Measurements from ENCODE around the gene CEP128.

The CEP128 gene

GRCh38 chr14:80868260-80868659, 73.3 kb downstream of the CEP128 start:
- no peak for DNase-seq

DNA sequence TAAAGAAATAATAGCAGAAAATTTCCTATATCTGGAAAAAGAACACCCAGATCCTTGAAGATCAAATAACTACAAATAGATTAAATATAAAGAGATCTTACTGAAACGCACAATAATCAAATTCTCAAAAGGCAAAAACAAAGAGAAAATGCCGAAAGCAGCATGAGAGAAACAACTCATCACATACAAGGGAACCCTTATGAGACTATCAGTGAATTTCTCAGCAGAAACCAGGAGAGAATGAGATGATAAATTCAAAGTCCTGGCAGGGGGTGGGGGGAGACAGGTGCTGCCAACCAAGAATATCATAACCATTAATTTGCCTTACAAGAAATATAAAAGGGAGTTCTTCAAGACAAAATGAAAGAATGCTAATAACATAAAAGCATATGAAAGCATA, 73.7 kb downstream of the CEP128 start:
- no peak for DNase-seq

DNA sequence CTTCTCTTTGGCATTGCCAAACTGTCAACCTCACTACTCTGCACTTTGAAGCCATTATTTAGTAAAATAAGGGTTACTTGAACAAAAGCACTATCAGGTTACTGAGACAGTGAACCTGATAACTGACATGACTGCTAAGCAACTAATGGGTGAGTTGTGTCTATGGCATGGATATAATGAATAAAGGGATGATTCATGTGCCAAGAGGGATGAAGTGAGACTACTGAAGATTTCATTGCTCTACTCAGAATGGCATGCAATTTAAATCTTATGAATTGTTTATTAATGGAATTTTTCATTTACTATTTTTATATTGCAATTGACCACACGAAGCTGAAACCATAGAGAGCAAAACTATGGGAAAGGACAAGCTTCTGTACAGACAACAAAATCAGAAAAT, 74.4 kb downstream of the CEP128 start:
- DNase-seq = no peak

DNA sequence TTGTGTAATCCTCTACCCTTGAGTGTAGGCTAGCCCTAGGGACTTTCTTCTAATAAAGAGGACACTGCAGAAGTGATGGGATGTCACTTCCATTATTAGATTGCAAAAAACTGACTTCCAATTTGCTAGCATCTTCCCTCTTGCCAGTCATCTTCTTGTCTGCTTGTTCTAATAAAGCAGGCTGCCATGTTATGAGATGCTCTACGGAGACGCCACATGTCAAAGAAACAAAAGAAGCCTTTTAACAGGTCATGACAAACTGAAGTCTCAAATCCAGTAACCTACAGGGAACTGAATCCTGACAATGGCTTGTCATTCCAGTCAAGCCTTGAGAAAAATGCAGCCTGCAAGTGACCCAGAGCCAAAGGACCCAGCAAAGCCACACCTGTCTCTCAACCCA, 76.0 kb downstream of the CEP128 start:
- DNase-seq = no peak

DNA sequence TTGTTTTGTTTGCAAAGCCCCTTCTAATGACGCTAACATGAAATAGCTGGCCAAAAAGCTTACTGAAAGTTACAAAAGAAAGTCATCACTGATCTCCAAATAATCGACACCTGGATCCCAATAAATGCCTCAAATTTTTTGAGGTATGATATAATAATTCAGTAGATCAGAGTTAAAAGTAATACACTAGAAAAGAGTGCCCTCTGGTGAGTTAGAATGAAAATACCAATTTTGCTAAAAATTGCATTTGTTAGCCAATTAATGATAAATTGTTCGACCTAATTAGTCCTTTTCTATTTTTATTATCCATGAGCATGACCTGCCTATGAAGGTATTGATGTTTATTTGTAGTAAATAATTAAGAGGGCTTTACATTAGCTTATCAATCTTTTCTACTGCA, 78.6 kb downstream of the CEP128 start:
- DNase-seq = no peak

- DNase-seq = no peak
Observed at GRCh38 chr14:80862541-80862940, 79.0 kb downstream of the CEP128 start.

GRCh38 chr14:80850197-80850814, 91.2 kb downstream of the CEP128 start:
- DNase-seq = peak in 1 of 2 experiments; percentile 5

DNA sequence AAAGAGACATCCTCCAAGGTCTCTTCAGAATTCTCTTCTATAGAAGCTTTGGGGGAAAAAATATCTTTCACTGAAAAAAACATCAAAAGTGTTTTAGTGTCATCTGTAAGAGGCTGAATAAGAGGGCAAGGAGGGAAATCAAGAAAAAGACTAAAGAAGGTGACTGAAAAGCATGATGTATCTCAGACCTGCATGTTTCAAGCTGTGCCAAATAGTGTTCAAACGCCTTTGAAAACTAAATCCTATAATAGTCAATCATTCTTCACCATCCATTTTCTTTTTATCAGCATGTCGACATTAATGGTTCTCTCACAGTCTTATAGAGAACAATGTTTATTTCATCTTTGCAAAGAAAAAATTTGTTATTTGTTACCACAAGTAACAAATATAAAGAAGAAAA, 94.5 kb downstream of the CEP128 start:
- DNase-seq = no peak

DNA sequence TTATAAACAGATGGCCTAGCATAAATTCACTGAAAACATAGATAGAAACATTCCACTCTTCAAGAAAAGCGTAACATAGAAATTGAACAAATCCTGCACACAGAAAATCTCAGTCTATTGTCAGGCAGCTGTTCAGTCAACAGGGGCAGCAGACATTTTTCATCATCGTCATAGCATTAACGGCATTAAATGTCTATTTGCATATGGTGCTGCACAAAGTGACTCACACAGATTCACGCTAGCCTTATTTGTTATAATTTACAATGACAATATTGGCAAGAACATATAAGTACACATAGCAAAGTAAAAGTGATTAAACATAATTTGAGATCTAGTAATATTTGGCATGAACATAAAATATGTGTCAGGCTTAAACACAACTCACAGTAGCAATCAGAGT, 95.7 kb downstream of the CEP128 start:
- DNase-seq = no peak

DNA sequence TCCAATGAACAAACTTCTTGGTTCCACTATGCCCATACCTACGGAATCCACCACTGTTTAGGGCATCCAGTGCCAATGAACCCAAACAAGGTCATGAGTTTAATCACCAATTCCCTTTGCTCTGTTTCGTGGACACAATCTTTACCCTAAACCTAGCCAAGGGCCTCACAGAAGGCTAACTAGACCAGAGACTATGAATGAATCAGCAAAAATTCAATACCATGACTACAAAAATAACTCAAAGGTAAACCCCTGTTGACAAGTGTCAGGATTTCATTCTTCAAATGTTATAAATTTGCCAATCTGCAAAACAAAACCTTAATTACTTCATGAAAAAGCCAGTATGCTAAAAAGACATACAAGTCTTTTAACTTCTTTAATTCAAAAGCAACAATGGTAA, 96.7 kb downstream of the CEP128 start:
- no peak for DNase-seq

GRCh38 chr14:80839743-80840142, 101.8 kb downstream of the CEP128 start:
- no peak for DNase-seq

GRCh38 chr14:80809663-80810062, 131.9 kb downstream of the CEP128 start:
- DNase-seq = no peak

DNA sequence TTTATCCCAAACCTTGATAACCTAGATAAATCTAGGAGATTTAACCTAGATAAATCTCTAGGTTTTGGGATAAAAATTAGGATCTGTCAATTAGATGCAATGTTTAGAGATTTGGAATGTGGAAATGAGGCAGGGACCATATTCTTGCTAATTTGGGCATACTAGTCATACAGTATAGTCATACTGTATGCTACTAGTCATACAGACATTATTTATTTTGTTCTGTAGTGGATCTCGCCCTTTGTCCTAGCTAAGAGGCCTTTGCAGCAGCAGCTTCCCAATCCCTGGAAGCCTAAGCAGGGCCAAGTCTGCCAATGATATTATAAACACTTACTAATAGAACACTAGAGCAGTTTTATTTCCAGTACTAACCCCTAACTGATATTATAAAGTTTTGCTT, 136.4 kb downstream of the CEP128 start:
- DNase-seq = no peak

DNA sequence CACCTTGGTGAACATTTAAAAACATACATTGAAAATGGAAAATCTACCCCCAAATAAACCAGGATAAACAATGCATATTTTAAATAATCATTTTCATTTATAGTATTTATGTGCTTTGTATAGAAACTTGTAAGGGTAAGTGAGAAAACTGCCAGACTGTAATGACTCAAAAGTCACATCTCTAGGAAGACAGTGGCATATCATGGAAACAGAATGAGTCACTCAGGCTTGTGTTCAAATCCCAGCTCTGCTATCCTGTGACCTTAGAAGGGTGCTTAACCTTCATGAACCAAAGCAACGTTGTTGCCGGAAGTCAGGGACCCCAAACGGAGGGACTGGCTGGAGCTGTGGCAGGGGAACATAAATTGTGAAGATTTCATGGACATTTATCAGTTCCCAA, 142.7 kb downstream of the CEP128 start:
- no peak for DNase-seq

- DNase-seq = no peak
Observed at GRCh38 chr14:80798211-80798610, 143.3 kb downstream of the CEP128 start.

DNA sequence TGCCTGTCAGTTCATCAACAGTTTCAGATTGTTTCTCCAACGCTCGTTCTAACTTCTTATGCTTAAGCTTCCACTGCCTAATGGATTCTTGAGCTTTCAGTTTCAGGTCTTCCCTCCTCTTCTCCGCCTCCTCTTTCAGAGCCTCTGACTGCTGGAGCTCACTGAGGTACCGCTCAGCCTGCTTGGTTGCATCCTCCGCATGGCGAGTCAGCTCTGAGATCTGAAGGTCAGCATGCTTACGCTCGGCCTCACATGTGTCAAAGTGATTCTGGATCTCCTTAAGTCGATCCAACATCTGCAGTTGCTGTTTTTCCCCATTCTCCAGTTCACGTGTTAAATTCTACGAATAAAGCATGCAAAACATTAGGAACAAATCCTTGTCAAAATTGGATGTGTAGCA, 148.8 kb downstream of the CEP128 start:
- no peak for DNase-seq

DNA sequence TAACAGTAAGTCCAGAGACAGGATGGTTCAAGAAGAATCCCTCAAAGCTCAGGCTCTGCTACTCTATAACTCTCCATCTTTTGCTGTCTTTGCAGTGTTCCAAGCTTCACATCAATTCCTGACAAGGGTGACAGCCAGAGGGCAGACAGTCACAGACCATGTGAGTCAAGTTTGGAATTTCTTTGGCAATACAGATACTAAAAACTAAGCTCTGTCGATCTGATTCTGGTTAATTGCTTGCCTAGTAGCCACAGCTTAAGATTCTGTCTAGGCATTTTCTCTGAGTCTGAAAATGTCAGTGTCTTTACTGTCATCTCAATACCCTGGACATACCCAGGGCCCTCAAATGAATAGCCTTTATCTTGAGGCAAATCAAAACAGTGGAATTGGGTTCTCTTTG, 153.7 kb downstream of the CEP128 start:
- DNase-seq = no peak

GRCh38 chr14:80784820-80785219, 156.7 kb downstream of the CEP128 start:
- no peak for DNase-seq

DNA sequence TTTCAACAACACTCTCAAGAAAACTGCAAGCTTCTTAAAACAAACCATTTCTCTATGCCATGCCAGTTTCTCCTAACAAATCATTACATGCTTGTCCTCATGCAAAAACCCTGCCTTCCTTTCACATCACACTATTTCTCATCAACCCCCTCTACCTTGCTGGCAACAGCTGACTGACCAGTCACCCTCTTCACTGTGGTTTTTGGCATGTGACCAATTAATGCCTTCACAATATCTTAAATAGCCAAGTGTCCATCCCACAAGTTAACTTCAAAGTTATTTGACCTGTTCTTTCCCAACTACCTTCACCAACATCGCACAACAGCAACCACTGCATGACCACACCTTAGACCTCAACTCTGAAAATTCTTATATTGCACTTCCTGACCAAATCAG, 159.6 kb downstream of the CEP128 start:
- no peak for DNase-seq

- DNase-seq = no peak
Observed at GRCh38 chr14:80780500-80780899, 161.0 kb downstream of the CEP128 start.

DNA sequence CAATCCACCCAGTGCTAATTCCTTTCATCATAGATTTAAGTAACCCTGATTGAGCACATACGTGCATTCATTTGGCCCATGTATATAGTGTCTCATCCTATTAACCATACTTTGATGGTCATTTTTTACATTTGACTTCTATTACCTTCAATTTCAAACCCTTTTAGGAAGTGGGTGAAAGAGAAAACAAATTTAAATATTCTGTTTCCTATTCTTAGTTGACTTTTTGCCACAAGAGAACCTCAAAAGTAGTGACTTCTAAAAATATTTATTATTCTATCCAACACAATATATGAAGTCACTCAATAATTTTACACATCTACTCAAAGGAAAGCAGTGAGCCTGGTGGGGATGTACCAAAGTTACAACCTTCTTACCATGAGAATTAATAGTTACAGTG, 164.9 kb downstream of the CEP128 start:
- no peak for DNase-seq

DNA sequence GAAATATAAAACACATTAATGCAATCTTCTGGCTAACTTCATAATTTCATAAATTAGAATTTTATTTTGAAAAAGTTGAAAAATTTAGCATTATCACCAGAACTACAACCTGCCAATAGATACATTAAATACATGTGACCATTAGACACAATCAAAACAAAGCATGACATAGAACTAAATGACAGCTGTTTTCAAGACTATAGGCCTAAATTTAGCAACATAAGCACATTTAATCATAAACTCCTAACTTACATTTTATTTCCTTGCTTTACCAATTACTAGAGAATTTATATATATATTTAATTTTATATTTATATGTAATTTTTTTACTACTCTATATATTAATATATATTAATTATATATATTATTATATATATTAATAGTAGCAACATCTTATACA, 165.4 kb downstream of the CEP128 start:
- no peak for DNase-seq

GRCh38 chr14:80772504-80772903, 169.0 kb downstream of the CEP128 start:
- DNase-seq = no peak

- no peak for DNase-seq
Observed at GRCh38 chr14:80771201-80771600, 170.3 kb downstream of the CEP128 start.

DNA sequence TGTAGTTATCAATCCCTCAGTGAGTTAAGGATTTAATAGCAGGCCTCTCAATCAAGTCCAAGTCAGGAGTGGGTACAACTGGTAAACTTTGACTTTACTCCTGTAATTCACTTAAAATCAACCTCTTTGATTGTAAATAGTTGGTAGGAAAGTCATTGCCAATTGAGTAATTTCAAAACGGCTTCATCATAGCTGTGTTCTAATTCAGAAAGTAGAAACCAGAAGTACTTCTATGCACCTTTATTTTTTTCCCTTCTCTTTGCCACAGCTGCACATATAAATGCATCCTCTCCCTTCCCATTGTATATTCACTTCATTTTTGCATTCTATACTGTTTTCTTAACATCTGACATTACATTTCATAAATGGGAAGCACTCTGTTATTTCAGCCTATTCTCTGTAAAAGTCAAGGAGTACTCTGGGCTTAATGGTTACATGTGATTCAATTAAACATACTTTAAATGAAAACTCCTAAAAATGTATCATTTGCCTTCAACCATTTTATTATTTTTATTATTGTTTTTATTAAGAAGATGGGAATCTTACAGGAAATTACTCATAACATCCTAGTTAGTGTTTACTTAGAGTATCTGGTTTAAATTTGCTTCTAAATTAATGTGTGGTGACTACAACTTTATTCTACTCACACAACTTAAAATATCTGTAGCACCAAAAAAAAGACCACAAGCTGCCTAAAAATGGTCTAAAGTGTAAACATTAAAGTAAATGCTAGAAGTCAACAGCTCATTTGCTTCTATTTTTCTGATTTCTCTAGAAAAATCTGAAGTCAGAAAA, 171.2 kb downstream of the CEP128 start:
- no peak for DNase-seq

Measured in cerebellar nuclear complex (tissue), 1 donor.